GM19324 (cell line): ENCODE measurements around the gene EHBP1.

ENCODE experiments used
- ATAC-seq: cut with Tn5 transposase; IDR thresholded peaks from one replicate; pipeline ENCODE4 v1.9.1; 2021; ENCODE audit warnings: mild to moderate bottlenecking, moderate library complexity; ENCODE audit not compliant: unreplicated experiment, low FRiP score

EHBP1 gene

DNA sequence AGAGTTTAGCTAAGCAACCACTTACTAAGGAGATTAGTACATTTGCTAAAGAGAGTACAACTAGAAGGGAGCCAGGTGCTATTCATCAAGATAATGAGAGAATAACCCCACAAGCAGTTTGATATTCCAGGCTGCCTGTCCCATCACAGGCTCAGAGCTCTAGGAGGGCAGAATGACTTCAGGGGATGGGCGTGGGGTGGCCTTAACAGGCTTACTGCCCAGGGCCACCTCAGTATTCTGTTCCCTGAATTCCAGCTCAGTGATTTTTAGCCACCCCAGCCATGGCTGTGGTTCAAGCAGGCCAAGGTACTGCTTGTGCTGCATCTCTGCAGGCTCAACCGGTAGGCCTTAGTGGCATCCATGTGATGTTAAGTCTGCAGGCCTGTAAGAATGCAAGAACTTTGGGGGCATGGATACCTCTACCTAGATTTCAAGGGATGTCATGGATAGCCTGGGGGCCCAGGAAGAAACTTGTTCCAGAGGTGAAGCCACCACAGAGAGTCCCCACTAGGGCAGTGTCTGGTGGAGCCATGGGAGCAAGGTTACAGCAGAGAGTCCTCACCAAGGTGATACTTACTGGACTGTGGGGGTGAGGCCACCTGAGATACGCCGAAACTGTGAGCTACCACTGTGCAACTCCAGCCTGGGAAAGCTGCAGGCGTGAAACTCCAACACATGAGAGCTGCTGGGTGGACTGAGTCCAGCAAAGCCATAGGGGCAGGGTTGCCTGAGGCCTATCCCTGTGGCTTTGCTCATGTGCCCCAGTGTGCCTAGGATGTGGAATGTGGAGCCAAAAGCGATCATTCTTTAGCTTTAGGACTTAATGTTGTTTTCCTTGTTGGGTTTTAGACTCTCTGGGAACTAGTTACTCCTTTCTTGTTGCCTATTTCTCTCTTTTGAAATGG is 107.7 kb downstream of the EHBP1 start:
- no peak for ATAC-seq

DNA sequence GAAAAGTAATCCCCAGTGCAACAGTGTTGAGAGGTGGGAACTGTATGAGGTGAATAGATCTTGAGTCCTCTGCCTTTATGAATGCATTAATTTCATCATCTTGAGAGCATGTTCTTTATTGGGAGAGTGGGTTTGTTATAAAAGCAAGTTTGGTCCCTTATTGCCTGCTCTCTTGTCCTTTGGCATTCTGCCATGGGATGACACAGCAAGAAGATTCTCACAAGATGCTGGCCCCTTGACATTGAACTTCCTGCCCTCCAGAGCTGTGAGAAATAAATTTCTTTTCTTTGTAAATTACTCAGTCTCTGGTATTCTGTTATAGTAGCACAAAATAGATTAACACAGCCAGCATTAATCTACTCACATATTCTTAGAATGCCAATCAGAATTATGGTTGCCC is 108.6 kb downstream of the EHBP1 start:
- ATAC-seq: no peak

DNA sequence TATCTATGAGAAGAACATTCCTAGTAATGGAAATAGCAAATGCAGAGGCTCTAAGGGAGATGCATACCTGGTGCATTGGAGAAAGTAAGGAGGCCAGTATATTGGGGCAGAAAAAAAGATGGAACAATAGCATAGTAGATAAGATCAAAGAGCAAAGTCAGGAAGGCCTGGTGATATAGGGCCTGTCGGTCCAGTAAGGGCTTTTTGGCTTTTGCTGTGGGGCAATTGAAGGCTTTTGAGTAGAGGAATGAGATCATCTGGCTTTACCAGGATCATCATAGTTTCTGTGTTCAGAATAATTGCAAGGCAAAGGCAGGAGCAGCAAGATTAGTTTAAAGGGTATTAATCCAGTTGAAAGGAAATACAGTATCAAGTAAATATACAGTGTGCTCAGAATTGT is 111.8 kb downstream of the EHBP1 start:
- no peak for ATAC-seq

DNA sequence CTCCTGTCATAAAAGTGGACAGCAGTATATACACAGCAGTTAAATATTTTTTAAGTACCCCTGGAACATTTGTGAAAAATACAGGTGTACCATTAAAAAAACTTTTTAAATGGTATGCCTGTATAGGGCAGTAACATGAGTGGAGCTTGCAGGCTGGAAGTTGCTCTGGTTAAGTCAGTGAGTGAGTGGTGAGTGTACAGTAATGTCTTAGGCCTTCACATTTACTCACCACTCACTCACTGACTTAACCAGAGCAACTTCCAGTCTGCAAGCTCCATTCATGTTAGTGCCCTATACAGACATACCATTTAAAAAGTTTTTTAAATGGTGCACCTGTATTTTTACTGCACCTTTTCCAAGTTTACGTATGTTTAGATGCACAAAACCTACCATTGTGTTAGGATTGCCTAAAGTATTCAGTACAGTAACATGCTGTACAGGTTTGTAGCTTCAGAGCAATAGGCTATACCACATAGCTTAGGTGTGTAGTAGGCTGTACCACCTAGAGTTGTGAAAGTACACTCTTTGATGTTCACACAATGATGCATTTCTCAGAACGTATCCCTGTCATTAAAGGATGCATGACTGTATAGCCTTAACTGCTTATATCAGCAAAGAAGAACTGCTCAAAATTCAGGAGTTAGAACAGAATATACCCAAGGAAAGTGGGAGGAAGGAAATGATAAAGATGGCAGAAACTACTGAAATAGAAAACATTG is 112.6 kb downstream of the EHBP1 start:
- ATAC-seq: no peak

DNA sequence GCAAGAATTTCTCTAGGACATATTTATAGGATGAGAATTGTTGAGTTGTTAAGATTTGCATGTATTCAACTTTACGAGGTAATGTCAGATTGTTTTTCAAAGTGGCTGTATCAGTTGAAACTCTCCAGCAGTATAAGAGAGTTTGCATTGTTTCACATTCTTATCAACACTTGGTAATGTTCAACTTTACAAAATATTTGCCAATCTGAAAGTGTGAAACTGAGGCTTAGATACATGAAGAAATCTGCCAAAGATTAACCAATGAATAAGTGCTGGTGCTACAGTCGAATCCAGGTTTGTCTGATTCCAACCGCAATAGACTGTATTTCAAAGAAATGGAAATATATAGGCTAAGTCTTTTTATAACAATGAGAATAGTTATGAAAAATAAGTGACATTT is 117.0 kb downstream of the EHBP1 start:
- no peak for ATAC-seq

DNA sequence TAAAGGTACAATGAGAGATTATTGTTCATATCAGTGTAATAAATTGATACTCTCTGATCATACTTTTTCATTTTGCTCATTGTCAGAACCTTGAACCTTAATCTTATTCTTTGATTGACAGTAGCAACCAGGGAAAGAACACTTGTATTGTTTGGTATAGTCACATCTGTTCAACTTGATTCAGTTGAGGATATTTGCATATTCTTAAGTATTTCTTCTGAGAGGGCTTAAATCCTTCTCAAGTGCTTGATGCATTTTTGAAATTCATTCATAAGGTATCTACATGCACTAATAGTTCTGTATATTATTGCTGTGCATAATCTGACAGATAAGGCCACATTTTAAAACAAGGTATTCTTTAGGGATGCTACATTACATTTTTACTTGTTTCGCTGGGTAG is 118.9 kb downstream of the EHBP1 start:
- no peak for ATAC-seq

DNA sequence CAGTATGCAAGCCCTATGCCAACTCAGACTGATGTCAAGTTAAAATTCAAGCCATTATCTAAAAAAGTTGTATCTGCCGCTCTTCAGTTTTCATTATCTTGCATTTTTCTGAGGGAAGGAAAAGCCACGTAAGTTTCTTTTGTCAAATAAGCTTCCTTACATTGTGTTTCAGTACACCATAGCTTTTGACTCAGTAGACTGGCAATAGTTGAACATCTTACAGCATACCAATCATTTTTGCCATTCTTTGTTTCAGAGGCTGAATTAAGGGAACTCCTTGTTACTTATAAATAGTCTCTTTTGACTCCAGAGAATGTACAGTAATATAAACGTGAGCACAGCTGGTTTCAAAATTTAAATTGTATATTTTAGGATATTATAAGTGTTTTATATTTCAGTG is 120.6 kb downstream of the EHBP1 start:
- ATAC-seq: no peak

DNA sequence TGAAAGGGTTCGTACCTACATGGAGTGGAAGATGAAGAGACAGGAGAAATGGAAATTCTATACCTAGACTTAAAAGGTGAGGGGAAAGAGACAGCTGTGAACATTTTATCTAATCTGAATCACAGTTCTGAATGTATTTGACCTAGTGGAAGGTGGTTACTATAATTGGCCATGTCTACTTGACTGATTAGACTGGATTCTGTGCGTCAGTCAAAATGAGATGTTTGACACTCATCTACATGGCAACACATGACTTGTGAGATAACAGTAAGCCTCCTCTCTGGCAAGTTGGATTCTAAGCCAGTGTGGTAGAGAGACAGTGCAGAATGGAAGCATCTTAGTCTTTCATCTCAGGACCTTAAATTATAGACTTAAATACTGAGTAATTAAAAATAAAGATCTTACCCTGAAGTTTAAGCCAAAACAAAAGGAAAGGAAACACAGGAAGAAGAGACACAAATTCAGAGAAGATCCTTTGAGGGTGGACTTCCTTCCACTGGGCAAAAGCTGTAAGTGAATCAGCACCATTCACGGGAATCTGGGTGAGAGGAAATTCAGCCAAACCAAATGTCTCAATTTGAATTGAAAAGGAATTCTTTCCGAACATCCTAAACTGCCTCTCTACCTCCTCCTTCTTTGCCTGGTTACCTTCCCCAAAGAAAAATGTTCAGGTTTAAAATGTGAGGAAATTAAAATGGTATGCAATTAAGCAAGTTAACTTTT is 121.6 kb downstream of the EHBP1 start:
- ATAC-seq: no peak

DNA sequence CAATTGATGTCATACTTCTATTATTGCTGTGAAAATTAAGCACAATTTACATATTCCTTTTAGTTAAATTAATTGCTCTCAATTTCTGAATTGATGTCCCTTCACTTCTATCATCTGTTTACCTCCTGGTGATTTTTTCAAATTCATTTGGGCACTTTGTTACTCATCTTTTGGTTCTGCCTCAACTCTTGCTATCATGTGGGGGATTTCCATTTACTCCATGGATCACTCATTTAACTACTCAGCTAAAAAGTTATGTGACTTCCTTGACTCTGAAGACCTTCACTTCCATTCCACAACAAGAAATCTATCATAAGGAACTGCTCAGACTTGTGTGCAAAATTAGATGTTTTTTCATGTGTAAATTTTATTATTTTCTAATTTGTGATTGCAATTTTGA is 126.2 kb downstream of the EHBP1 start:
- no peak for ATAC-seq

DNA sequence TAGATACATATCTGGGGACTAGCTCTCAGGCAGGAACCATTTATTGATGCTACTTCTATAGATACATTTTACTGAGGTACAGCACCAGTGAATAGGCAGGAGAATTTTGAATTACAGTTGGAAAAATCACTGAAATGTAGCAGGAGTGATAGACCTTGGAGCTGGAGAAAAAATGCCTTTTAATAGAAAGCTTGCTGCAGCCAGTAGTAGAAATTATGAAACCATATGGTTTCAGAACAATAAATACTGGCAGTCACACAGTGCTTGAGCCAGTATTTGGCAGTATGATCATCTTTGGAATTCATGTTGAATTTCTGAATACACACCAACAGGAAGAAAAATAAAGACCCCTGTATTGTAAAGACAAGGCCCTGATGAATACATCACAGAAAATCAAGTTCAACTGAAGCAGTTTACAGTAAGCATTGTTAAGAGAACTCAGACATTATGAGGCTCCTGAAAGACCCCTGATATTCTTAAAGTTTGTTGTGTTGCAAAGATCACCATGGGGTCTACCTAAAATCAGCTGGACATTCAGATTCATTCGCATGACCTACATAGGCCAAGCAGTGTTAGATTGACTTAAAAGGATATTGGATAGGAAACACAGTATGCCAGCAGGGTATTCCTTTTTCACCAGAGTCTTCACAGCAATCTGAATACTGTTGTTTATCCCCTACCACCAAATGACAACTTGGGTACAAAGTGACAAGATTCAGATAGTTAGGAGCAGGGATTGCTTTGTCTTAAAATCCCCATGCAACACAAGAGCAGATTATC is 139.0 kb downstream of the EHBP1 start:
- ATAC-seq: no peak

DNA sequence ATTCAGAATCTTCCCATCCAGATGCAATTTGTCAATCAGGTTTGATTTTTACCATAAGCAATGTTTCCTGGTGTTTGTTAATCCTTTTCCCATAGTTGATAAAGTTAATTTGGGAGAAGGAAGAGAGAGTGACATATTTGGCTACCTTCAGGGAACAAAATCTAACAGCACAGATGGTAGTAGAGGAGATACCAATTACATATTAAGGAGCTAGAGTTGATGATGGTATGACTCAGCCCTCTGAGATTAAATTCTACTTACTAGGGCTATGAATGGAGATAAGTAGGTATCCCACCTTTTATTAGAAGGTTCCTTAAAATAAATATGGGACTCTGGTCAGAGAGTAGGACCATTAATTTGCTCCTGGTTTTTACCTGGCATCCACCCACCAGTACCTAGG is 139.7 kb downstream of the EHBP1 start:
- ATAC-seq: no peak

DNA sequence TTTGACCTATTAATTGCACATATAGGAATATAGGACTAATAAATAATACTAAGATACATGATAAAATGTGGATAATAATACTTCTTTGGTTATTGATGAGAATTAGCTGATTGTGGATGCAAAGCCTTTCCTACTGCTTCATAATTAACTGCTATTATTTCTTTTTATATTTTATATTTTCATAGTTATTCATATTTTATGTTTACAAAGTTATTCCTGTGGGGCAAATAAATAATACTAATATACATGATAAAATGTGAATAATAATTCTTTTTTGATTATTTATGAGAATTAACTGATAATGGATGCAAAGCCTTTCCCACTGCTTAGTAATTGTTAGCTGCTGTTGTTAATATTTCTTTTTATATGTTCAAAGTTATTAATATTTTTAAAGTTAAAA is 146.7 kb downstream of the EHBP1 start:
- ATAC-seq: no peak

DNA sequence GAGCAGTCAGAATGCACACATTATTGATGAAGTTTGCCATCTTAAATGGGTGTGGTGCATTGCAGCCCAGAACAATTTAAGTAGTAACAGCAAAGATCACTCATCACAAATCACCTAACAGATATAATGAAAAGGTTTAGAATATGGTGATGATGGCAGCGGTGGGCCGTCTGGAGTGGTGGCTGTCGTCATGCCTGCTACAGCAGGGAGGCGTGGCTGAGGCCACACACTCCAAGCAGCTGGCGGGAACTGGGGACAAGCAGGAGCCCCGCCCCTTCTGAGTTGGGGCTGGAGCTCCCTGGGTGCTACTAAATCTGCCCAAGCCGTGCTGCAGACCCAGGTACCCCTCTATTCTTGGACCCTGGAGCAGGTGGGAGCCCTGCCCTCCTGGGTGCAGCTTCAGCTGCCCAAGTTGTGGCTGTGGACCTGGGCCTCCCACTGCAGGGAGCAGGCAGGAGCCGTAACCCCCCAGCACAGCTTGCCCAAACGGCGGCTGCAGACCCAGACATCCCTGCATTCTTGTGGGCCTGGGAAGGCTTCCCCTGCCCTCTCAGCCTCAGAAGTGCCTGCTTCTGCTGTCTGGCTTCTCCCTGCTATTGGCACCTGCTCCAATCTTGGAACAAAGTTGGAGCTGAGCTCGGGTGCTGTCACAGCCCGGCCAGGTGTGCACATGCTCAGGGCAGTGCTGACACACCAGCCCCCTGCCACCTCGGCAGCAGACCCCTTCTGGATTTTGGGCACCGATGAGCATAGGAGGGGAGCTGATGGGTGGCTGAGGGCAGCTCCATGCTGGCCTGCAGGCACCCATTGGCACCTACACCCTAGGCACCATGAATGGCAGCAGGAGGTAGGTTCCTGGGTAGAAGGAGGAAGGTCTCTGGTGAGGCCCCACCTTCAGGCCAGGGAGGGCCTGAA is 149.3 kb downstream of the EHBP1 start:
- no peak for ATAC-seq

DNA sequence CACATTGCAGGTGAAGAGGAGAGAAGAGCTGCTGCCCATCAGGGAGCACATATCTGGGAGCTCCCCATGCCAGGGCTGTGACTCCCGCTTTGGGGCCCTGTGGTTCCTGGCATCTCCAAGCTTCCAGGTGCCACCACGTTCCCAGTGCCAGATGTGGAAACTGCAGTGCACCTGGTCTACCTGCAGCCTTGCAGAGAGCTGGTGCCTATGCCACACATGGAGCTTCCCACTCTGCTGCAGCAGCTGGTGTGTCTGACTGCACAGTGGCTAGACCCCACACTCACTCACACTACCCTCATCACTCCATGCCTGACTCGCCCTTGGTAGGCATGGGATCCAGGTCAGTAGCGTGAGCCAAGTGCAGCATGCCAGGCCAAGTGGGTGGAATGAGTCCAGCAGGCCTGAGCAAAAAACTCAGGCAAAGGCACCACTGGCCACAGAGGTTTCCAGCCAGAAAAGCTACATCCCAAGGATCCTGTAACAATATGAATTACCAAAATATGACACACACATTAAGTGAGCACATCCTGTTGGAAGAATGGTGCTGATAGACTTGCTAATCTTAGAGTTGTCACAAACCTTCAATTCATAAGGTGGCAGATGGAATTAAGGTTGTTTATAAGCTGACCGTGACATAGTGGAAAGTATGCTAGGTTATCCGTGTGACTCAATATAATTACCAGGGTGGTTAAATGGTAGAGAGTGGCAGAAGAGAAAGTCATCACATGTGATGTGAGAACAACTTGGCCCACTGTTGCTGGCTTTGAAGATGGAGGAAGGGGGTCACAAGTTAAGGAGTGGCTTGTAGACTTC is 150.9 kb downstream of the EHBP1 start:
- no peak for ATAC-seq

DNA sequence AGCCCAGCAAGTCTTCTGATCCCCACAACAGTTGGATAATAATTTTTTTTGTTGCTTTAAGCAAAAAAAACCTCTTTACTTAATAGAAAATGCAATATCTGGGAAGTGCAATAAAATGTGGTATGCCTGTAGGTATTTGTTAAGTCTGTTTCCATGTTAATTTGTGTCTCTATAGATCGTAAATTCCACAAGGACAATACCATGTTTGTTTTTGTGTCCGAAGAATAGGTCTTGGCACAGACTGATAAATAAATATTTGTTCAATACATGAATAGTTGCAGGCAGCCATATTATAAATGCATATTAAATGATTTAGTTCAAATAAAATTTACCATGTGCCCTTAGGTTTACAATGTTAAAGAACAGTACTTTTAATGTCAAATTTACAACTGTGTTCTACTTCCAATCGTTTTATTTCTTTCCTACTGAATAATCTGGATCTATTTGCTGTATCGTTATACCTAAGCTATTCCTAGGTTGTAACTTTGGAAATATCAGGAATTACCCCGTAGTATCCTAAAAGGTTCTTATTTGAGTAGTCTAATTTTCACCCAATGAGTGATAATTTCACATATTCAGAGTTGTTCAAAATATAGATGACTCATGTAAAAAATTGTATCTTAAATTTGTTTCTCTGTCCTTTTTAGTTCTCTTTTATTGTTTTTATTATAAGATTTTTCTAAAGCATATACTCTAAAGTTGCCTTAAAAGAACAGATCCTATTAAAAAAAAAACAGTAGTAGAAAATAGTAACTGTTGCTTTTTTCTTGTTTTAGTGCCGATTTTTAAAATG is 151.8 kb downstream of the EHBP1 start:
- no peak for ATAC-seq

DNA sequence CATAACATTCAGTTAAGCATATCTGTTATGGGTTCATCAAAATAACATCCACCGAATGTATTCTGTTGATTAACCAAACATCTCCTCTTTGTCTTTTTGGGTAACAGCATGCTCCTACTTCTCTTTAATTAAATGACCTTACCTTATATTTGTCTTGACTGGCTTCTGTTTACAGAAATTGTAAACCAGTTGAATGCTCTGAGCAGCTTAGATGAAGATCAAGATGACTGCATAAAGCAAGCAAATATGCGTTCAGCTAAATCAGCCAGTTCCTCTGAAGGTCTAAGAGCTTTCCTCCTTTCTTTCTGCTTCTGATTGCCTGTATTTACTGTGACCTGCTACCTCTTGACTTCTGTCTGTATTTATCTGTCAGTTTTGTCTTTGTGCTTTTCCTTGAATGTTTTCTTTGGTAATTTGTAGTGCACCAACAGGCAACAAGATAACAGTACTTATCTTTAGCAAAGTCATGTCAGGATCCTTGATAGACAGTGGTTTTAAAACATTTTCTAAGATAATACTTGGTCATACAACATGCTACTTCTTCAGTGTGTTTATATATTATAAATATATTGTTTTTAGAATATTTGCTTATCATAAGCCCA is 152.8 kb downstream of the EHBP1 start:
- no peak for ATAC-seq

DNA sequence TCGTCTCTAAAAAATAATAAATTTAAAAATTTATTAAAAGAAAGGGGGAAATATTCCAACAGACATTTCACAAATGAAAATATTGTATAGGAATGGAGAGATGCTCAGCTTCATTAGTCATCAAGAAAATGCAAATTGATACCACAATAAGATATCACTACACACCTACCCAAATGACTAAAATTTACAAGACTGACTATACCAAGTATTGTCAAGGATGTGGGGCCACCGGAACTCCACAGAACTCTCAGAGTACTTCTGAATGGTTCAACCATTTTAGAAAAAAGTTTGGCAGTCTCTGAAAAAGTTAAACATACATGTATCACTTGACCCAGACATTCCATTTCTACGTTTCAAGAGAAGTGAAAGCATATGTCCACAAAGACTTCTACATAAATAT is 163.4 kb downstream of the EHBP1 start:
- ATAC-seq: no peak

DNA sequence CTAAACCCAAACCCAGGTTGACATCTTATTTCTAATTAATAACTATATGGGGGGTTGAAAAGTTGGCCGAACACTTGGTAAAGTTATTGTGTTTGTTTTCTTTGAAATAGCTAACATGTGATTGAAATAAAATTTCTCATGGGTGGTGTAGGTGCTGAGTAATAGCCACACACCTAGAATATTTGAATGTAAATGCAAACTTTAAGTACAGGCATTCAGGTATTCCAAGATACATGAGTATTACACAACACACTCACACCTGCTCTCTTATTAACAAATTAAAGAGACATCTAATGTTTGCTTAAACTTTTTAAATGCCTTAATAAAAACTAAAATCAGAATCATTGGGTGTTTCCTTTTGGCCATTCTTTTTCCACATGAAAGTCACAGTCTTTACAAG is 165.5 kb downstream of the EHBP1 start:
- no peak for ATAC-seq
